ENCODE measurements around the gene TRIM41. TPM values are rescaled to one million over a fixed set of nuclear protein-coding genes. Genes with fewer than 3 reads are reported as not detected.

TRIM41 gene
- total RNA-seq, 1 experiment from 2014 or later = 34.2 TPM

- no peak overlapping the region for H3K4me2 ChIP-seq (ENCODE audit: insufficient read depth, insufficient read length, low read length)
- H3K27ac ChIP-seq (ENCODE audit: insufficient read length, low read depth, low read length) = no peak overlapping the region
Measured at GRCh38 chr5:181255836-181256578, 32.9 kb downstream of the TRIM41 start.

More at GRCh38 chr5:181255836-181256578, 32.9 kb downstream of the TRIM41 start:
- Histone ChIP-seq H2AFZ (ENCODE audit: low read length) (no peak overlapping the region), H3K9me3 (ENCODE audit: control insufficient read depth, low read depth, low read length) (no peaks in the 10 kb centered on the region), H3K23ac (ENCODE audit: insufficient read length, low read depth, low read length) (no peak overlapping the region), H4K20me1 (ENCODE audit: control insufficient read depth, insufficient read depth, insufficient read length) (no peaks in the 10 kb centered on the region), H2BK5ac (ENCODE audit: insufficient read length, low read length) (no peak overlapping the region), H3K23me2 (ENCODE audit: insufficient read length, low read depth, low read length, poor library complexity, severe bottlenecking) (peaks cover 13% of the 10 kb centered on the region), H3K18ac (ENCODE audit: insufficient read length, low read depth, low read length) (no peak overlapping the region), H2BK12ac (ENCODE audit: insufficient read length, low read depth, low read length) (no peak overlapping the region), H3K79me2 (ENCODE audit: insufficient read depth, low read length) (peaks cover 20% of the 10 kb centered on the region), H3K14ac (ENCODE audit: insufficient read depth, low read length) (no peak overlapping the region), H3T11ph (ENCODE audit: low read length) (no peak overlapping the region), H2BK15ac (ENCODE audit: low read depth, low read length) (no peak overlapping the region), H3K4ac (ENCODE audit: low read depth, low read length) (no peak overlapping the region), H2BK20ac (ENCODE audit: low read depth, low read length, poor library complexity, severe bottlenecking) (no peak overlapping the region), H4K91ac (ENCODE audit: insufficient read length, low read depth, low read length) (no peak overlapping the region), H3K9ac (ENCODE audit: extremely low read depth, insufficient read length, low read length) (no peak overlapping the region), H3K4me1 (ENCODE audit: insufficient read depth, low read length) (no peaks in the 10 kb centered on the region; the same call in 1 of the 2 replicates), H2AK5ac (ENCODE audit: insufficient read length, low read length) (no peak overlapping the region), H2BK120ac (ENCODE audit: low read depth, low read length, poor library complexity, severe bottlenecking) (no peak overlapping the region), H4K5ac (ENCODE audit: insufficient read length, low read depth, low read length) (no peak overlapping the region), H4K8ac (replicated peaks; ENCODE audit: insufficient read length, low read depth, low read length) (no peak overlapping the region), H3K56ac (ENCODE audit: insufficient read length, low read depth, low read length) (no peak overlapping the region), H3K79me1 (ENCODE audit: insufficient read depth, low read depth, low read length, poor library complexity, severe bottlenecking) (peaks cover 4% of the 10 kb centered on the region), H3K27me3 (ENCODE audit: insufficient read depth, low read length) (no peaks in the 10 kb centered on the region)
- no peak overlapping the region for H3K4me3 Mint-ChIP-seq
- no peak overlapping the region; a peak in 1 of 7 replicates for H3K27ac Mint-ChIP-seq
- peaks cover 15 to 47% (median 39%) of the 10 kb centered on the region in 3 experiments; a peak in 6 of 7 replicates for H3K36me3 Mint-ChIP-seq (ENCODE audit: insufficient read depth in 1 of 3, low read depth in 3 of 3)
- H3K9me3 Mint-ChIP-seq = no peaks in the 10 kb centered on the region
- no peak for TF ChIP-seq CTCF (conservative IDR thresholded peaks at IDR 0.05)
- no CpG with 5 or more reads among the region's 7 CpGs for WGBS (ENCODE audit: extremely low coverage, insufficient read length, low lambda C conversion rate)
- peaks cover 26 to 32% of the 10 kb centered on the region in 2 experiments for H3K4me1 Mint-ChIP-seq
- no peaks in the 10 kb centered on the region for H3K27me3 Mint-ChIP-seq (ENCODE audit: low read depth)
- no peak for DNase-seq

All from H9 (cell line).